ENCODE data around the gene PLD1. TPM values are rescaled to one million over a fixed set of nuclear protein-coding genes. Genes with fewer than 3 reads are reported as not detected.
"Not testable (repeated sequence)": the region's sequence is repeated elsewhere in the genome, so short reads cannot be mapped to it uniquely, and the experiment has no call there.

PLD1 gene
- total RNA-seq, 1 experiment from 2014 or later = 33.5 TPM

GRCh38 chr3:171584100-171584499 is 226.2 kb downstream of the PLD1 start:
- DNase-seq (ENCODE audit: extremely low read depth, low read depth) = no peak

- no peak for DNase-seq (ENCODE audit: extremely low read depth, low read depth)
Observed at GRCh38 chr3:171574556-171575240, 235.6 kb downstream of the PLD1 start.

- no peak for DNase-seq (ENCODE audit: extremely low read depth, low read depth)
Observed at GRCh38 chr3:171569571-171570132, 240.6 kb downstream of the PLD1 start.

- no peak for DNase-seq (ENCODE audit: extremely low read depth, low read depth)
Observed at GRCh38 chr3:171568766-171569165, 241.5 kb downstream of the PLD1 start.

- DNase-seq (ENCODE audit: extremely low read depth, low read depth) = peak; percentile 33
Observed at GRCh38 chr3:171566803-171567422, 243.4 kb downstream of the PLD1 start.

- no peak for DNase-seq (ENCODE audit: extremely low read depth, low read depth)
Observed at GRCh38 chr3:171565481-171566058, 244.7 kb downstream of the PLD1 start.

GRCh38 chr3:171564748-171565480 is 245.4 kb downstream of the PLD1 start:
- no peak for DNase-seq (ENCODE audit: extremely low read depth, low read depth)

- DNase-seq (ENCODE audit: extremely low read depth, low read depth) = no peak
Observed at GRCh38 chr3:171563298-171563697, 247.0 kb downstream of the PLD1 start.

GRCh38 chr3:171562459-171562858 is 247.8 kb downstream of the PLD1 start:
- not testable (repeated sequence) for DNase-seq (ENCODE audit: extremely low read depth, low read depth)

GRCh38 chr3:171561596-171562323 is 248.5 kb downstream of the PLD1 start:
- no peak for DNase-seq (ENCODE audit: extremely low read depth, low read depth)

- no peak for DNase-seq (ENCODE audit: extremely low read depth, low read depth)
Observed at GRCh38 chr3:171559586-171559985, 250.7 kb downstream of the PLD1 start.

GRCh38 chr3:171558188-171558696 is 252.0 kb downstream of the PLD1 start:
- no peak for DNase-seq (ENCODE audit: extremely low read depth, low read depth)

GRCh38 chr3:171557173-171557572 is 253.1 kb downstream of the PLD1 start:
- DNase-seq (ENCODE audit: extremely low read depth, low read depth) = no peak

- no peak for DNase-seq (ENCODE audit: extremely low read depth, low read depth)
Observed at GRCh38 chr3:171556574-171557145, 253.6 kb downstream of the PLD1 start.

GRCh38 chr3:171556148-171556547 is 254.1 kb downstream of the PLD1 start:
- no peak for DNase-seq (ENCODE audit: extremely low read depth, low read depth)

GRCh38 chr3:171553086-171553485 is 257.2 kb downstream of the PLD1 start:
- no peak for DNase-seq (ENCODE audit: extremely low read depth, low read depth)

- no peak for DNase-seq (ENCODE audit: extremely low read depth, low read depth)
Observed at GRCh38 chr3:171552531-171552930, 257.8 kb downstream of the PLD1 start.

- no peak for DNase-seq (ENCODE audit: extremely low read depth, low read depth)
Observed at GRCh38 chr3:171551296-171551695, 259.0 kb downstream of the PLD1 start.
